Nephron (organoid): ENCODE data around the gene RPS5.

Source experiments
- H3K27ac Mint-ChIP-seq, 3 experiments: 2 replicates each; pipeline ENCODE4 v1.8.0; 2020; ENCODE audit warnings: mixed read lengths in 3 of 3, mild to moderate bottlenecking in 2 of 3, moderate library complexity in 1 of 3
- H3K27me3 Mint-ChIP-seq: 2 replicates; pipeline ENCODE4 v1.8.0; 2021; ENCODE audit warnings: low read depth, mild to moderate bottlenecking, moderate library complexity, mixed read lengths
- H3K36me3 Mint-ChIP-seq: 2 replicates; pipeline ENCODE4 v1.8.0; 2020; ENCODE audit warnings: low read depth, mixed read lengths
- H3K4me1 Mint-ChIP-seq: 2 replicates; pipeline ENCODE4 v1.8.0; 2020; ENCODE audit warnings: mixed read lengths
- H3K4me3 Mint-ChIP-seq, 3 experiments: 2 replicates each; pipeline ENCODE4 v1.8.0; 2020; ENCODE audit warnings: mild to moderate bottlenecking in 3 of 3, mixed read lengths in 3 of 3, moderate library complexity in 2 of 3
- H3K9me3 Mint-ChIP-seq: 2 replicates; pipeline ENCODE4 v1.8.0; 2020; ENCODE audit warnings: mixed read lengths
- CTCF ChIP-seq, 3 experiments: fragments of 200-600 bp; sonication (generic); IDR thresholded peaks; one replicate each; pipeline ENCODE4 v1.5.0; 2021; ENCODE audit warnings: antibody characterized with exemption in 3 of 3; ENCODE audit not compliant: unreplicated experiment in 3 of 3

RPS5 gene

GRCh38 chr19:58379246-58379645 is 7.8 kb upstream of the RPS5 start:
- peak overlapping the region in 2 of 3 experiments; percentile 94 to 98 for H3K27ac Mint-ChIP-seq
- H3K9me3 Mint-ChIP-seq: no peaks in the 10 kb centered on the region
- H3K4me3 Mint-ChIP-seq: peak overlapping the region; percentile 89 to 91 (median 90)
- no peak for TF ChIP-seq CTCF (IDR thresholded peaks at IDR 0.05; ENCODE audit: unreplicated experiment in 3 of 3)
- H3K27me3 Mint-ChIP-seq: no peaks in the 10 kb centered on the region
- peaks cover 18% of the 10 kb centered on the region for H3K4me1 Mint-ChIP-seq
- H3K36me3 Mint-ChIP-seq: no peaks in the 10 kb centered on the region

GRCh38 chr19:58380037-58380661 is 6.9 kb upstream of the RPS5 start:
- H3K4me3 Mint-ChIP-seq: peak overlapping the region; percentile 89 to 91 (median 90)
- no peaks in the 10 kb centered on the region for H3K36me3 Mint-ChIP-seq
- peak overlapping the region; percentile 89 to 98 (median 94) for H3K27ac Mint-ChIP-seq
- peaks cover 18% of the 10 kb centered on the region for H3K4me1 Mint-ChIP-seq
- H3K9me3 Mint-ChIP-seq: no peaks in the 10 kb centered on the region
- H3K27me3 Mint-ChIP-seq: no peaks in the 10 kb centered on the region
- no peak for TF ChIP-seq CTCF (IDR thresholded peaks at IDR 0.05; ENCODE audit: unreplicated experiment in 3 of 3)

GRCh38 chr19:58380662-58381459 is 6.2 kb upstream of the RPS5 start, which contains the start of gene ZNF837:
ZNF837 (minus strand) TSS chr19:58381030; CDS start chr19:58369332, 11,698 bp downstream.
- H3K36me3 Mint-ChIP-seq: no peaks in the 10 kb centered on the region
- no peaks in the 10 kb centered on the region for H3K27me3 Mint-ChIP-seq
- peak within 1 kb of the TSS; percentile 89 to 98 (median 94) for H3K27ac Mint-ChIP-seq
- peak within 1 kb of the TSS; percentile 90 to 96 (median 91) for H3K4me3 Mint-ChIP-seq
- no peak for TF ChIP-seq CTCF (IDR thresholded peaks at IDR 0.05; ENCODE audit: unreplicated experiment in 3 of 3)
- no peaks in the 10 kb centered on the region for H3K9me3 Mint-ChIP-seq
- H3K4me1 Mint-ChIP-seq: peaks cover 18% of the 10 kb centered on the region

- H3K27me3 Mint-ChIP-seq: no peaks in the 10 kb centered on the region
- TF ChIP-seq CTCF (IDR thresholded peaks at IDR 0.05; ENCODE audit: unreplicated experiment in 3 of 3): no peak
- H3K9me3 Mint-ChIP-seq: no peaks in the 10 kb centered on the region
Measured at GRCh38 chr19:58381460-58382212, 5.4 kb upstream of the RPS5 start.

GRCh38 chr19:58382997-58383603 is 4.0 kb upstream of the RPS5 start:
- H3K27me3 Mint-ChIP-seq: no peaks in the 10 kb centered on the region
- H3K9me3 Mint-ChIP-seq: no peaks in the 10 kb centered on the region
- peak overlapping the region; percentile 62 to 100 (median 84) for H3K27ac Mint-ChIP-seq
- H3K4me1 Mint-ChIP-seq: peaks cover 28% of the 10 kb centered on the region
- peaks cover 3% of the 10 kb centered on the region for H3K36me3 Mint-ChIP-seq
- TF ChIP-seq CTCF (IDR thresholded peaks at IDR 0.05; ENCODE audit: unreplicated experiment in 3 of 3): no peak
- H3K4me3 Mint-ChIP-seq: peak overlapping the region; percentile 97 to 99 (median 98)

More at GRCh38 chr19:58381460-58382212, 5.4 kb upstream of the RPS5 start:
- H3K4me3 Mint-ChIP-seq: peak overlapping the region; percentile 90 to 96 (median 91)
- peaks cover 18% of the 10 kb centered on the region for H3K4me1 Mint-ChIP-seq
- peak overlapping the region; percentile 89 to 98 (median 94) for H3K27ac Mint-ChIP-seq
- H3K36me3 Mint-ChIP-seq: no peaks in the 10 kb centered on the region
